HG03135 (cell line): ENCODE results near the gene PRH1.

ENCODE experiments used
- ATAC-seq: cut with Tn5 transposase; IDR thresholded peaks from one replicate; pipeline ENCODE4 v1.9.1; 2021; ENCODE audit warnings: mild to moderate bottlenecking, moderate library complexity; ENCODE audit not compliant: unreplicated experiment

Gene PRH1

GRCh38 chr12:10884086-10884725, at the start of gene PRH1:
Gene PRH1, minus strand, starts transcription at chr12:10884255. Its CDS starts 38 bp downstream, at chr12:10884217.
- no peak for ATAC-seq

GRCh38 chr12:10928746-10929286, 44.8 kb upstream of the PRH1 start, which contains the start of gene PRH2:
Gene PRH2, plus strand, starts transcription at chr12:10929236. Its CDS starts 38 bp downstream, at chr12:10929274.
- no peak for ATAC-seq

GRCh38 chr12:10926269-10926668, 42.2 kb upstream of the PRH1 start:
- no peak for ATAC-seq

- ATAC-seq: no peak
Measured at GRCh38 chr12:10919809-10920208, 35.8 kb upstream of the PRH1 start.

GRCh38 chr12:10910380-10910779, 26.3 kb upstream of the PRH1 start:
- ATAC-seq: no peak

GRCh38 chr12:10909462-10909861, 25.4 kb upstream of the PRH1 start, which contains the start of gene TAS2R13:
Gene TAS2R13, minus strand, starts transcription at chr12:10909562. Its CDS starts 264 bp downstream, at chr12:10909298.
- ATAC-seq: no peak

GRCh38 chr12:10904686-10905085, 20.6 kb upstream of the PRH1 start:
- ATAC-seq: no peak

- no peak for ATAC-seq
Measured at GRCh38 chr12:10901427-10901826, 17.4 kb upstream of the PRH1 start.

- no peak for ATAC-seq
Measured at GRCh38 chr12:10900972-10901371, 16.9 kb upstream of the PRH1 start.

GRCh38 chr12:10900530-10900929, 16.5 kb upstream of the PRH1 start:
- ATAC-seq: no peak

- ATAC-seq: no peak
Measured at GRCh38 chr12:10896854-10897253, 12.8 kb upstream of the PRH1 start.

- ATAC-seq: no peak
Measured at GRCh38 chr12:10891937-10892336, 7.9 kb upstream of the PRH1 start.

- ATAC-seq: no peak
Measured at GRCh38 chr12:10889226-10889625, 5.2 kb upstream of the PRH1 start.

GRCh38 chr12:10873378-10873777, 10.7 kb downstream of the PRH1 start:
- no peak for ATAC-seq

- ATAC-seq: no peak
Measured at GRCh38 chr12:10867381-10867780, 16.7 kb downstream of the PRH1 start.

- ATAC-seq: no peak
Measured at GRCh38 chr12:10863512-10864218, 20.4 kb downstream of the PRH1 start.

GRCh38 chr12:10861366-10861765, 22.7 kb downstream of the PRH1 start:
- no peak for ATAC-seq

- ATAC-seq: no peak
Measured at GRCh38 chr12:10855807-10856206, 28.2 kb downstream of the PRH1 start.

GRCh38 chr12:10853776-10854175, 30.3 kb downstream of the PRH1 start:
- ATAC-seq: no peak

- no peak for ATAC-seq
Measured at GRCh38 chr12:10851243-10851858, 32.7 kb downstream of the PRH1 start.

- no peak for ATAC-seq
Measured at GRCh38 chr12:10849425-10849878, 34.6 kb downstream of the PRH1 start, which contains the start of gene PRR4. Gene PRR4, minus strand, starts transcription at chr12:10849475. Its CDS starts 38 bp downstream, at chr12:10849437.
